Stimulated activated CD4-positive, alpha-beta T cell treated with anti-CD3 and anti-CD28 coated beads, Interleukin-15, amount 100 ng/mL, for 48 hours (primary cell): ENCODE measurements around the gene ZFAND4.
"Not testable (repeated sequence)": the region's sequence is repeated elsewhere in the genome, so short reads cannot be mapped to it uniquely, and the experiment has no call there.

ENCODE experiments used
- DNase-seq, 2 donors: peaks; one replicate each; pipeline ENCODE4 v3.0.0-alpha.2; 2020; ENCODE audit warnings: low read depth in 2 of 2

The ZFAND4 gene

GRCh38 chr10:45672181-45673073 is at the start of gene ZFAND4:
ZFAND4 (minus strand) TSS chr10:45672772; CDS start chr10:45663725, 9,047 bp downstream.
- DNase-seq = peak; percentile 92 to 93

GRCh38 chr10:45721503-45721902 is 48.9 kb upstream of the ZFAND4 start:
- not testable (repeated sequence) for DNase-seq

GRCh38 chr10:45717642-45718041 is 45.1 kb upstream of the ZFAND4 start:
- not testable (repeated sequence) for DNase-seq

- not testable (repeated sequence) for DNase-seq
These were observed 44.5 kb upstream of the ZFAND4 start for GRCh38 chr10:45717053-45717452.

GRCh38 chr10:45711223-45711622 is 38.7 kb upstream of the ZFAND4 start:
- DNase-seq = not testable (repeated sequence)

GRCh38 chr10:45710200-45710796 is 37.7 kb upstream of the ZFAND4 start:
- not testable (repeated sequence) for DNase-seq

GRCh38 chr10:45678467-45678866 is 5.9 kb upstream of the ZFAND4 start:
- DNase-seq = not testable (repeated sequence)

GRCh38 chr10:45675388-45675787 is 2.8 kb upstream of the ZFAND4 start:
- no peak for DNase-seq

GRCh38 chr10:45673074-45673648 is 589 bp upstream of the ZFAND4 start:
- DNase-seq = no peak

- DNase-seq = not testable (repeated sequence)
These were observed 1.3 kb downstream of the ZFAND4 start for GRCh38 chr10:45671300-45671699.

- not testable (repeated sequence) for DNase-seq
These were observed 2.7 kb downstream of the ZFAND4 start for GRCh38 chr10:45669897-45670296.

GRCh38 chr10:45660876-45661411 is 11.6 kb downstream of the ZFAND4 start:
- DNase-seq = no peak

- no peak for DNase-seq
These were observed 15.3 kb downstream of the ZFAND4 start for GRCh38 chr10:45657033-45657926.

GRCh38 chr10:45655219-45655618 is 17.4 kb downstream of the ZFAND4 start:
- no peak for DNase-seq

GRCh38 chr10:45654753-45655141 is 17.8 kb downstream of the ZFAND4 start:
- DNase-seq = not testable (repeated sequence)

GRCh38 chr10:45653454-45653853 is 19.1 kb downstream of the ZFAND4 start:
- DNase-seq = no peak

GRCh38 chr10:45652511-45652910 is 20.1 kb downstream of the ZFAND4 start:
- no peak for DNase-seq

GRCh38 chr10:45649296-45649695 is 23.3 kb downstream of the ZFAND4 start:
- DNase-seq = no peak

- no peak for DNase-seq
These were observed 25.5 kb downstream of the ZFAND4 start for GRCh38 chr10:45647118-45647517.

- no peak for DNase-seq
These were observed 26.1 kb downstream of the ZFAND4 start for GRCh38 chr10:45646384-45647050.

- no peak for DNase-seq
These were observed 28.0 kb downstream of the ZFAND4 start for GRCh38 chr10:45644527-45644926.
